Erythroblast (primary cell): Measurements from ENCODE around the gene CDRT4.

ENCODE experiments used
- DNase-seq, 2 experiments: peaks; one replicate each; lab custom pipeline; 2025; lab: John Stamatoyannopoulos, UW
- GATA1 ChIP-seq: IDR thresholded peaks from 2 replicates; pipeline ENCODE4 v1.6.1; 2011; ENCODE audit warnings: low read depth, mild to moderate bottlenecking, control low read depth, low read length, moderate library complexity
- POLR2A ChIP-seq: IDR thresholded peaks from 2 replicates; pipeline ENCODE4 v1.6.1; 2011; ENCODE audit warnings: mild to moderate bottlenecking, low read length

Gene CDRT4

DNA sequence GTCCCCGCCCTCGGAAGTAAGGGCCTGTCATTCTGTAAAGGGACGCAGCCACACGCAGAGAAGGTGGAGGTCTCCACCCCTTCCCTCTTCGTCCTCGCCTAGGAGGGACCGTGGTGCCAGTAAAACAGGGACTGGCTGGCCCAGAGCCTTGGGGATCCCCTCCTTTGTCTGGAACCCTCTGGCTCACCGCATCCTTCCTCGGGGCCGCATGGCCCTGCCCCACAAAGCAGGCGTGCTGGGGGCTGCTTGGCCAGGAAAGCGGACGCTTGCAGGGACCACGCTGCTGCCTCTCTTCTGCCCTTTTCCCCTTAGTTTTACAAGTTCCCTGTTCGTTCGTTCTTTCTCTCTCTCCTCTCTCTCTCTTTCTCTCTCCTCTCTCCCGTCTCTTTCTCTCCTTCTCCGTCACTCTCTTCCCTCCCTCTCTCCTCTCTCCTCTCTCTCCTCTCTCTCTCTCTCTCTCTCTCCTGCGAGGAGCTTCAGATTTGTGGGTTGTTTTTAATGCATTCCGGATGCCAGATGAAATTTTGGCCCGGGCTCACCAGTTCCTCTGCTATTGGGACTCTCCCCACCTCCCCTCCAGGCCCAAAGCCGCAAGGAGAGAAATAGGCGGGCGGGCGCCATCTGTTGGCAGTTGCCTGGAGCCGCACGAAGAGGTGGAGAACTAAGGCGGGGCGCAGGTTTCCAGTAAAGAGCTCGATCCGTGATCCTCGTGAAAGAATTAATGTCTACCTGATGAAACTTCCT is 35.1 kb upstream of the CDRT4 start:
- no peak for TF ChIP-seq GATA1
- no peak for TF ChIP-seq POLR2A
- peak; percentile 66 to 86 for DNase-seq

DNA sequence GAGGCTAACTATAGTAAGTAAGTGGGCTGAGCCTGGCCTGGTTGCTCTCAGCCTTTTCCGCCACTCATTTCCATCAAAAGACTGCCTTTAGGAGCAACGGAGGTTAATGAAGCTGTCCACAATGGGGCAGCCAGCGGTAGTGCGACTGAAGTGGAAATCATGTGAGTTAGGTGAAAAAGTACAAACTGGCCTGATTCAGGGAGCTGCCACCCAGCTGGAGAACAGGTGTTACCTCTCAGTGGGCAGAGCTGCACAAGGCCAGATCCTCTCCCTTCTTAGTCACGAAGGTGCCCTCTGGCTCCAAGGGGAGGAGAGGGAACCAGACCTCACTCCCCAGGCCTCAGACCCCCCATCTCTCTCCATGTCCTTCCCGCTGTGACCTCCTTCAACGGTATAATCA is 34.4 kb upstream of the CDRT4 start:
- peak in 1 of 2 experiments; percentile 9 for DNase-seq
- TF ChIP-seq GATA1, result no peak
- TF ChIP-seq POLR2A, result no peak

DNA sequence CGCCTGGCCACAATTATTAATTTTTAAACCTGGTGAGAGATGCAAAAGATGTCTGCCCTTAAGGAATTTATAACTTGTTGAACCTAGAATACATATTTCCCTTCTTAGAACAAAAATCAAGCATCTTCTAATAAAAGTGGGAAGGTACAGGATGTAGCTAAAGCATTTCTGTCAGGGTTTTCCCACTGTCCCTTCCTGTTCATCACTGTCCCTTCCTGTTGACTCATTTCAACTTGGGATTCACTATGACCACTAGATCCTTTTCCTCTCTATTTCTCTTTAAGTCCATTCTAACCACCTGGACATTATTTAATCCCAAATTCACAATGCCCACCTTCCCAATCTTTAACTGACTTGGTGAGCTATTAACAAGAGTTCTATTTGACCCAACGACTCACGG is 33.9 kb upstream of the CDRT4 start:
- TF ChIP-seq POLR2A (no peak), GATA1 (no peak)
- no peak for DNase-seq

DNA sequence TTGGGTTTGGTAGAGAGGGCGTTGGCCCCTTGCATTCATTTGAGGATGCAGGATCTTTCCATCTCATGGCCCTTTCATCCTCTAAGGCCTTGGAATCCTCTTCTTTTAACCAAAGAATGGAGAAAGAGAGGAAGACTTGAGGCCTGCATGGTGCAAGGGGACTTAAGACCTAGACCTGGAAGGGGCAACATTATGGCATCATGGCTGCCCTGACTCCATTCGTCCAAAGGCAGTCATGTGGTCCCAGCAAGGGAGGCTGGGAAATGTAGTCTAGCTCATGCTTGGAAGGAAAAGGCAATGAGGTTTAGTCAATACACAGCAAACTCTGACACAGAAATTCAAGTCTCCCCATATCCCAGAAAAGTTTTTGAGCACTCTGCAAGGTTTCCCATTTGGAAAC is 30.7 kb upstream of the CDRT4 start:
- peak; percentile 32 to 56 for DNase-seq
- TF ChIP-seq POLR2A (no peak), GATA1 (no peak)

DNA sequence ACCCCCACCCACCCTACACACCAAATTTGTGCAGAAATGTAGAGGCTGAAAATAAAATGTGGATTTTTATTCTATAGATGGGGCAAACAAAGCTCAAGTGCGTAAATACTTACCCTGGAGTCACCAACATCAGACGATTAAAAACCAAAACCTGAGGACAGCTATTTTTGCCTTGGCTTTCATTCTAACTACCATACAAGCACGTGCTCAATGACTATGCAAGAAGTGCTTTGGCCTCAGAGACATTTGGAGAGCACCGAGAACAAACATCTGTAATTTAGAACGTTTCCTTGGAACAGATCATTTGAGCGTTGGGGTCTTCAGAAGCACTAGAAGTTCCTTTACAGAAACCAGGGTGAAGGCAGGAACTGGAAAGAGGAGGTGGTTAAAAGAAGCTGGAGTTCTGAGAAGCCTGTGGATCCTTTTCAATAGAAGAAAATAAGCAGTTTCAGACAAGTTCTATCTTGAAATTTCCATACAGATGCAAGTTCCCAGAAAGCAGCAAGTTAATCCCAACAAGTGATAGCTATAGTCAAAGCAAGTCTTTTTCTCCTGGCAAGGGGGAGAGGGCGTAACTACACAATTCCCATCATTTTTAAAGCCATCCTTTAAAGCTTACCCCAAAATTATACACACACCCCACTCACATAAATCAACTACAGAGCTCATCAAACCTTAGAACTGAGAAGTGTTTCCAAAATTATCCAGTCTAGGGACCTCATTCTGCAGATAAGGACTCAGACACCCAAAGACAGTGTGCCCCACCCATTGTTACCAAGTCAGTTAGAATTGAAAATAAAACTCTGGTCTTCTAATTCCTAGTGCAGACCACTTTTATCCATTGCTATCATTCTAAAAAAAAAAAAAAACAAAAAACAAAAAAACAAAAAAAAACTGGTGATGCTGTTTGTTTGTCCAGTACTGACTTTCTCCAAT is 29.6 kb upstream of the CDRT4 start:
- peak; percentile 37 to 54 for DNase-seq
- TF ChIP-seq POLR2A (no peak), GATA1 (no peak)

DNA sequence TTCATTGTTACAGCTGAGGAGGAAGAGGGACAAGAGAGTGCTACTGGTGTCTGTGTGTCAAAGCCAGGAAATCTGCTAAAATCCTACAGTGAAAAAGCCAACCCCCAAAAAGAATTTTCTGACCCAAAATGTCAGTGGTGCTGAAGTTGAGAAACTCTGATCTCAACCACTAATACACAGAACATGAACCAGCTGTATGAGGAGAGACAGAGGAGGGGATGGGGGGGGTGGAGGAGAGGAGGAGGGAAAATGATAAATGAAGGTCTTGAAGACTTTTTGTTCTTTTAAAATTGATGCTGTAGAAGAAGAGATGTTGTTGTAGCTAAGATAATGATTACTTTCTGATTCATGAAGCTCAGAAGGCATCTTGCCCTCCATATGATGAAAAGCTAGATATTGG is 27.4 kb upstream of the CDRT4 start:
- no peak for TF ChIP-seq GATA1
- no peak for TF ChIP-seq POLR2A
- no peak for DNase-seq

DNA sequence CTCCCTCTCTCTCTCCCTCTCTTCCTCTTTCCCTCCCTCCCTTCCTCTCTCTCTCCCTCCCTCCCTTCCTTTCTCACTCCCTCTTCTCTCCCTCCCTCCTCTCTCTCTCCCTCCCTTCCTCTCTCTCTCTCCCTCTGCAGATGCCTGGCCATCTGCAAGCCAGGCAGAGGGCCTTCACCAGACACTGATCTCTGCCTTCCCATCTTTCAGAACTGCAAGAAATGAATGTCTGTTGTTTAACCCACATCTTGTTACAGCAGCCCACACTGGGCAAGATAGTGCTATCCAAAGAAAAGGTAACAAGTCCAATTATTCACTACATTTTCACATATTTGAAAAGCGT is 26.2 kb upstream of the CDRT4 start:
- no peak for TF ChIP-seq GATA1
- TF ChIP-seq POLR2A, result no peak
- no peak for DNase-seq

DNA sequence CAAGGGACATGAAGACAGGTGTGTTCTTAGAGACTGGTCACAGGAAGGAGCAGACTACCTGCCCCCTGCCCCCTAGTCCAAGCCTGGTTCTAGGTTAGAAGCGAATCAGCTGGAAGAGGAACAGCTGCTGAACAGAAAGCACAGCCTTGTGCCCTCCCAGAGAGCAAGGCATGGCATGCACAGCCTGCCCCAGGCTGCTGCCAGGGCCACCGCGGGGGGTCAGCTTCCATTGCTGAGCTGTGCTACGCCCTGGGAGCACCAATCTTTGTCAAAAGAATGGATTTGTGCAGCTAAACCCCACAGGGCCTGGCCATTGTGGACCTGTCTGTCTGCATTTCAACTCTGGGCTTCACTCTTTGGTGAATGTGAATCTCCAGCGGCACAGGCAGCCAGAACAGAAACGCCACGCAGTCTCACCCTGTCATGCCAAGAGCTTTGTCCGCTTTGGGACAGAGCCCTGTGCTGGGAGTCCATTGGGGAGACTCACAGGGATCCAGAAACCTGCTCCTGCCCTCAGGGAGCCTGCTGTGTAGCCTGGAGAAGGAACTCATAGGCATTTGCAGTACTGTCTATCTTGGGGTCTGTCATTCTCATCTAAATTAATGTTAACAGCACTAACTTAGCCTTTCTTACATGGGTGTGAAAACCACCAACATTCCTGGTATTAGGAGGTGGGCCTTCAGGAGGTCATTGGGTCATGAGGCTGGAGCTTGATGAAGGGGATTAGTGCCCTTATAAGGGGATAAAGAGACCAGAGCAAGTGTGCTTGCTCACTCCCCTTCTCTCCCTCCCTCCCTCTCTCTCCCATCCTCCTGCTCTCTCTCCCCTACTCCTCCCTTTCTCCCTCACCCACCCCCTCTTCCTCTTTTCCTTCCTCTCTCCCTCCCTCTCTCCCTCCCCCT is 25.6 kb upstream of the CDRT4 start:
- peak in 1 of 2 experiments; percentile 39 for DNase-seq
- no peak for TF ChIP-seq GATA1
- no peak for TF ChIP-seq POLR2A

DNA sequence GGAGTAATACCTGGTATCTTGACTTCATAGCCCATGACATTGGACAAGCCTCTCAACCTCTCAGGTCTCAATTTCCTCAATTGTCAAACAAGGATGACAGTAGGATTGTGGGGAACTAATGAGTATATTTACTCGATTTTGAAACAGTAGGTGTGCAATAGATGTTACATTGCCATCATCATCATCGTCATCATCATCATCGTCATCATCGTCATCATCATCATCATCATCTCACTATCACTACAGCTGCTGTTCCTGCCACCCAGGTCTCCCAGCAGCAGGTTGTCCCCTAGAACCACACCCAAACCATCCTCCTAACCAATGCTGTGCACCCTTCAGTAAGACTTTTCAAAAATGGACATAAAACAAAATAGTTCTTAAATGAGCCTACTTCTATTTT is 24.8 kb upstream of the CDRT4 start:
- DNase-seq, result peak; percentile 20 to 62
- TF ChIP-seq POLR2A, result no peak
- TF ChIP-seq GATA1, result no peak

DNA sequence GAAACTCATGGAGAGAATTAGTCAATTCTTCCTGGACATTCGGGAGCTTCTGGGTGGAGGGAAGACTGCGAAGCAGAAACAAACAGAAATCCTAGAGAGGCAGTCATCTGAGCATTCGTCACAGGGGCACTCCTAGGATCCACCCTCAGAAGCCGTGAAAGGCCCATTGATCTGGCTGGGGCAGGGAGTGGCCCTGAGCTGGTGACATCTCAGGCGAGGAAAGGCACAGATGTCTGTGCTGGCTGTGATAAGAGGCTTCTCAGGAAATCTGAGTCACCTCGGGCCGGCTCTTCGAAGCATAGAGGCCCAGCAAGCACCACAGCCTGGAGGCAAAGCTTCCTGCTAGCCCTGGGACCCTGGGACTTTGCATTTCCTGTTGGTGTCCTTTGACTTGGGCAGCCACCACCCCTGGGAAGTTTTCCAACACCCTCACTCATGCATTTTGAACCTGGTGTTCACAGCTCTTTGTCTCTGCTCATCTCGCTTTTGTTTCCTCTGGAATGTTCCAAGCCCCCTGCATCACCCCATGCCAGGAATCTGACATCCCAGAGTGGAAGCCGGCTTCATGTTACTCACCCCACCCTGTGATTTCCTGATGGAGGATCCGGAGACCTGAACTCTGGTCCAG is 23.3 kb upstream of the CDRT4 start:
- TF ChIP-seq GATA1 (peak; percentile 85), POLR2A (peak; percentile 71)
- DNase-seq, result peak; percentile 97

DNA sequence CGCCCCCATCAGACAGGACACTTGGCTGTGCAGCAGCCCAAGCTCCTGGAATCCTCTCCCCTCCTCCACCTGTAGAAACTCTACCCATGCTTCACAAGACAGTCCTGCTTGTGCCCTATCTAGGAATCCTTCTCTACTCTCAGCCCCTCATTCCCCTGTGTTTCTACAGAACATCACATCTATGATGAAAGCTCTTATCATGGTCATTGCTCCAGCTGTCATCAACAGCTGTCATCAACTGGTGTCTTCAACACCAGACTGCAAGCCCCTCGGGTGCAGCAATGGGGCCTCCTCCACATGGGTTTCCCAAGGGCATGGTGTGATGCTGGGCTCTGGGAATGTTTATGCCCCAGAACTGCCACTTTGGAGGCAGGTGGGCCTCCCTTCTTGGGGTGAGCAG is 21.1 kb upstream of the CDRT4 start:
- DNase-seq, result peak in 1 of 2 experiments; percentile 62
- TF ChIP-seq GATA1, result no peak
- TF ChIP-seq POLR2A, result no peak

DNA sequence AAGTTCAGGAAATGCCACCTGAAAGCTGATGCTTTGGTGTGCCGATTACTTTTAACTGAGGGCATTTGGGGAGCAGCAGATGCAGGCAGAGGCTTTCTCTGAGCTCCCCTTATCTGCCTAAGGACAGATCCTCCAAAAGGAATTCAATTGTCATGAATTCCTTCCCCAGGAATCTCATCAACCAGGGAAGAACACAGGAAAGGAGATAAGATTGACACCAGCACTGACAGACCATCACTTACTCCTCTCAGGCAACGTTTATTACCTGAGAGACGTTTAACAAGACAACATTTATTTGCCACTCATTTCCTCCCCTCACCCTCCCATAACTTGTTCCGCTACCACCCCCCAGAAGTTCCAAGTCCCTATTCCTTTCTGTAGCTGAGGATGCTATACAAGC is 17.6 kb upstream of the CDRT4 start:
- TF ChIP-seq POLR2A, result no peak
- no peak for TF ChIP-seq GATA1
- no peak for DNase-seq

DNA sequence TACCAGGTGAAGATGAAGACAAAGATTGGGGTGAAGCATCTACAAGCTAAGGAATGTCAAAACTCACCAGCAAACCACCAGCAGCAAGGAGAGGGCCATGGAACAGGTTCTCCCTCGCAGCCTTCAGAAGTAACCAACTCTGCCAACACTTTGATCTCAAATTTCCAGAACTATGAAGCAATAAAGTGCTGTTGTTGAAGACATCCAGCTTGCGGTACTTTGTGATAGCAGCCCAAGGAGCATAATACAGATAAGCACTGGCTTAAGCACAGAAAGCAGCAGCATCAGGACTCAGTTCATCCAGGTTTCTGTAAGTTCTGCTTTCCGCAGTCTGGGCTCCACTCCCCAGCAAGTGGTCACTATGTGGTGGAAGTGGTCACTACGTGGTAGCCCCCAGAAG is 16.0 kb upstream of the CDRT4 start:
- TF ChIP-seq POLR2A (no peak), GATA1 (no peak)
- peak; percentile 36 to 49 for DNase-seq
